ENCODE measurements around the gene ATXN7L3.
"Not testable (repeated sequence)": the region's sequence is repeated elsewhere in the genome, so short reads cannot be mapped to it uniquely, and the experiment has no call there.

ATXN7L3 gene, protein sequence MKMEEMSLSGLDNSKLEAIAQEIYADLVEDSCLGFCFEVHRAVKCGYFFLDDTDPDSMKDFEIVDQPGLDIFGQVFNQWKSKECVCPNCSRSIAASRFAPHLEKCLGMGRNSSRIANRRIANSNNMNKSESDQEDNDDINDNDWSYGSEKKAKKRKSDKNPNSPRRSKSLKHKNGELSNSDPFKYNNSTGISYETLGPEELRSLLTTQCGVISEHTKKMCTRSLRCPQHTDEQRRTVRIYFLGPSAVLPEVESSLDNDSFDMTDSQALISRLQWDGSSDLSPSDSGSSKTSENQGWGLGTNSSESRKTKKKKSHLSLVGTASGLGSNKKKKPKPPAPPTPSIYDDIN

DNA sequence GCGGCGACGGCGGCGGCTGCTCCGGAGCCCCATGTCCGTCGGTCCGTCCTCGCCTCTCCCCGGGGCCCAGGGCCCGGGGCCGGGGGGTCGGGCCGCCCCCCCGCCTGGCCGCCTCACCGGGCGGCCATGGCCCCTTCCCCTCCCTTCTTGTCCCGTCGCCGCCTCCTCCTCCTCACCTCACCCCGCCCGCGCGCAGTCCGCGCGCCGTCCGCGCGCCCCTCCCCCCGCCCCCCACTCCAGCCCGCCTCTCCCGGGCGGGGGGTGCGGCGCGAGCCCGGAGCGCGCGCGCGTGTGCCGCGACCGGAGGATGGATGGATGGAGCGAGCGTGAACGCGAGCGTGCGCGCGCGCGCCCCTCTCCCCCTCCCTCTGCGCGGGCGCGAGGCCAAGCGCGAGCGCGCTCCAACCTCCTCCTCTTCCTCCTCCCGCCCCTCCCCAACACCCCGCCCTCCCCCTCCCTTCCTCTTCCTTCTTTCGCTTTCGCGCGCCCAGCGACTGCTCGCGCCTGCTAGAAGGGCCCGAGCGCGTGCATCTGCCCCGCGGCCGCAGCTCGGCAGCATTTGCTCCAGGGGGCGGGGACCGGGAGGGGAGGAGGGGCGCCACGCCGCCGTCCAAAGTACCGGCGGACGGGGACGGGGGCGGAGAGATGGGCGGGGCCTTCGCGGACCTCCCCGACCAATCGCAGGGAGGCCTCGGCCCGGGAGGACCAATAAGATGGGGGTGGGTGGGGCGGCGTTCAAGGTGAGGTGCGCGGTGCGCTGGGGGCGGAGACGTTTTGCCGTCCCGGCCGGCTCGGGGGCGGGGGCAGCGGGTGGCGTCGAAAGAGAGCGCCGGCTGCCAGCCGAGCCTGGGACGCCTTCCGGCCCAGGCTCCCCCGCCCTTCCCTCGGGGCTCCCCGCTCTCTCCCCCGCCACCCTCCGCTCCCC is at the start of gene ATXN7L3:
ATXN7L3 (minus strand) TSS at position 332 of the 925 bp plus-strand sequence. CDS start 1,814 bp downstream, outside the sequence.
- ChIA-PET CTCF (interaction anchor here (1.4 to 5.1 kb wide), 4 partner anchors 10 to 151 kb away, joined by 5 to 72 read pairs (median 12); no protein-coding TSS in a partner anchor), POLR2A (interaction anchor here (1.5 to 2.0 kb wide), 3 partner anchors 10 to 20 kb away, joined by 5 to 10 read pairs (median 8); partner anchors contain the start of genes TMUB2 and UBTF)
- TF ChIP-seq, protein P1, sequence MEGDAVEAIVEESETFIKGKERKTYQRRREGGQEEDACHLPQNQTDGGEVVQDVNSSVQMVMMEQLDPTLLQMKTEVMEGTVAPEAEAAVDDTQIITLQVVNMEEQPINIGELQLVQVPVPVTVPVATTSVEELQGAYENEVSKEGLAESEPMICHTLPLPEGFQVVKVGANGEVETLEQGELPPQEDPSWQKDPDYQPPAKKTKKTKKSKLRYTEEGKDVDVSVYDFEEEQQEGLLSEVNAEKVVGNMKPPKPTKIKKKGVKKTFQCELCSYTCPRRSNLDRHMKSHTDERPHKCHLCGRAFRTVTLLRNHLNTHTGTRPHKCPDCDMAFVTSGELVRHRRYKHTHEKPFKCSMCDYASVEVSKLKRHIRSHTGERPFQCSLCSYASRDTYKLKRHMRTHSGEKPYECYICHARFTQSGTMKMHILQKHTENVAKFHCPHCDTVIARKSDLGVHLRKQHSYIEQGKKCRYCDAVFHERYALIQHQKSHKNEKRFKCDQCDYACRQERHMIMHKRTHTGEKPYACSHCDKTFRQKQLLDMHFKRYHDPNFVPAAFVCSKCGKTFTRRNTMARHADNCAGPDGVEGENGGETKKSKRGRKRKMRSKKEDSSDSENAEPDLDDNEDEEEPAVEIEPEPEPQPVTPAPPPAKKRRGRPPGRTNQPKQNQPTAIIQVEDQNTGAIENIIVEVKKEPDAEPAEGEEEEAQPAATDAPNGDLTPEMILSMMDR (IDR thresholded peaks at IDR 0.05; ENCODE audit: insufficient read depth, low read length, missing control alignments), result no peak
- peak within 1 kb of the TSS; percentile 79 for H3K4me3 ChIP-seq (ENCODE audit: low read depth, low read length)
- DNase-seq (ENCODE audit: low read depth, low spot score), result peak; percentile 81

DNA sequence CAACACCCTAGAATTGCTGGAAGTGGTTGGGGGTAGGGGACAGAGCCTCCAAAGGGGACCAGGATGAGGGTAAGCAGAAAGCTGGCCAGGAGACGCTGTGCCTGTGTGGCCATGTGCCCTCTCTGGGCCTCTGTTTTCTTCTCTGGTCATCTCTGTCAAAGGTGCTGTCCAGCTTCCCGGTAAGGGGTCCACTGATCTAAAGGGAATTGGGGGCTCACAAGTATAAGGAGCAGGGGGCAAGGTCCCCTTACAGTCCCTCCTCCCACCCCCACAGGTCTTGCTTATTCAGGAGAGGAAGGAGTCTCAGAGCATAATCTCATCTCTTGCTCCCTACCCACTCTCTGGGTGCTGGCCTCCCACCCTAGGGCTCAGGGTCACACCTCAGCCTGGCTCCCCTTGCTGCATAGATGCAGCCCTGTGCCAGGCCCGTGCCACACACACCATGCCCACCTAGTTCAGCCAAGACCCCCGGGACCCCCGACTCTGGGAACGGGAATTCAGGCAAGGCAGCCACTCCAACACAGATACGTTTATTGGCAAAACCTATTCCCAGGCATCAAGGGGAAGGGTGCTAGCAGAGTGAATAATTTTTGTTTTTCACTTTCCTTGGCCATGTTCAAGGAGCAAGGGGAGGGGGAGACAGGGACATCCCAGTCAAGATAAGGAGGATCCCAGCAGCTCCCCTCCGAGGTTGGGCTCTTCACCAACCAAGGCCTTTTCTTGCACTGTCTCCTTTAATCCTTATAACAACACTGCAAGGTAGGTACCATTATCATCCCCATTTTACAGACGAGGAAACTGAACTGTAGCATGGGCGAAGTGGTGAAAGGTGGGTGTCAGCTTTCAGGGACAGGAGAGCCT is 48.4 kb upstream of the ATXN7L3 start:
- ChIA-PET POLR2A (no interaction called here), CTCF (interaction anchor here (1.6 kb wide), 1 partner anchor 26 kb away, joined by 4 read pairs; no protein-coding TSS in a partner anchor)
- TF ChIP-seq, protein P1 (IDR thresholded peaks at IDR 0.05; ENCODE audit: insufficient read depth, low read length, missing control alignments), result no peak
- no peak overlapping the region for H3K4me3 ChIP-seq (ENCODE audit: low read depth, low read length)
- no peak for DNase-seq (ENCODE audit: low read depth, low spot score)

DNA sequence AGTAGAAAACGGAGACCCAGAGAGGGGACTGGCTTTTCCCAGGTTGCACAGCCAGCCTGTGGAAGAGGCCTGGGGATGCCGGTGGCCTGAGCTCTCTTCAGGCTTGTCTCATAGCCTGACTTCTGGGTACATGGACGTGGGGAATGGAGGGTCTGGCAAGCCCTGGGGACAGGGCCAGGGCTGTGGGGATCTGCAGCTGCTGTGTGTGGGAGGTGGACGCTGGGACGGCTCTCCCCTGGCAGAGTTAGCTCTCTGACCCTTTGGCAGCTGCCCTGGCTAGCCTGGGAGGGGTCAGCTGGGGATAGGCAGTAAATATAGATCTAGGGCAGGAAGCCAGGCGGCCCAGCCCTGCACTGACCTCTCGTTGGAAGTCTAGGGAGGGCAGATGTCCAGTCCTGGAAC is 47.8 kb upstream of the ATXN7L3 start:
- DNase-seq (ENCODE audit: low read depth, low spot score), result no peak
- H3K4me3 ChIP-seq (ENCODE audit: low read depth, low read length), result no peak overlapping the region
- CTCF ChIA-PET, result interaction anchor here (1.6 kb wide), 1 partner anchor 26 kb away, joined by 4 read pairs; no protein-coding TSS in a partner anchor
- TF ChIP-seq, protein P1 (IDR thresholded peaks at IDR 0.05; ENCODE audit: insufficient read depth, low read length, missing control alignments), result no peak
- POLR2A ChIA-PET, result no interaction called here

DNA sequence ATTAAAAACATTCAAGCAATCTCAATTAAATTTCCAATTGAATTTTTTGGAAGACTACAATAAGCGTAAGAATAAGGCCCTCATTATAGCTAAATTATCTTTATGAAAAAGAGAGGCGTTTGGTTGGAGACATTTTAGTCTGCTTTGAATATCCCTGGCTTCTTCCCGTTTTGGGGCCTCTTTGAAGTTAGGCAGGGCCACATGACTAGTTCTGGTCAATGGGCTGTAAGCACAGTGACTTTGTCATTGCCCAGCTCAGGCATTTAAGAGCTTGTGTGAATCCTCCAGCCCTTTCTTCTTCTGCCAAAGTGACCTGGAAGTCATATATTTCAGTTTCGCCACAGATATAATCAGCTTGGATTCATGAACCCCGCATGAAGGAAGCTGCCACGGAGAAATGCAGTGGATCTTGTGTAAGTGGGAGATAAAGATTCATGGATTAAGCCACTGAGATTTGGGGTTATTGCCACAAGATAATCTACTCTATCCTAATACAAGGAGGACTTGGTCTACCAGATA is 41.5 kb upstream of the ATXN7L3 start:
- TF ChIP-seq, protein P1 (IDR thresholded peaks at IDR 0.05; ENCODE audit: insufficient read depth, low read length, missing control alignments), result no peak
- H3K4me3 ChIP-seq (ENCODE audit: low read depth, low read length), result no peak overlapping the region
- POLR2A ChIA-PET, result no interaction called here
- no peak for DNase-seq (ENCODE audit: low read depth, low spot score)
- CTCF ChIA-PET, result no interaction called here

DNA sequence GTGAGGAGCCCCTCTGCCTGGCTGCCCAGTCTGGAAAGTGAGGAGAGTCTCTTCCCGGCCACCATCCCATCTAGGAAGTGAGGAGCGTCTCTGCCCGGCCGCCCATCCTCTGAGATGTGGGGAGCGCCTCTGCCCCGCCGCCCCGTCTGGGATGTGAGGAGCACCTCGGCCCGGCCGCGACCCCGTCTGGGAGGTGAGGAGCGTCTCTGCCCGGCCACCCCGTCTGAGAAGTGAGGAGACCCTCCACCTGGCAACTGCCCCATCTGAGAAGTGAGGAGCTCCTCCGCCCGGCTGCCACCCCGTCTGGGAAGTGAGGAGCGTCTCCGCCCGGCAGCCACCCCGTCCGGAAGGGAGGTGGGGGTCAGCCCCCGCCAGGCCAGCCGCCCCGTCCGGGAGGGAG is 38.2 kb upstream of the ATXN7L3 start:
- POLR2A ChIA-PET; DNase-seq (ENCODE audit: low read depth, low spot score); CTCF ChIA-PET; H3K4me3 ChIP-seq (ENCODE audit: low read depth, low read length): not testable (repeated sequence)

DNA sequence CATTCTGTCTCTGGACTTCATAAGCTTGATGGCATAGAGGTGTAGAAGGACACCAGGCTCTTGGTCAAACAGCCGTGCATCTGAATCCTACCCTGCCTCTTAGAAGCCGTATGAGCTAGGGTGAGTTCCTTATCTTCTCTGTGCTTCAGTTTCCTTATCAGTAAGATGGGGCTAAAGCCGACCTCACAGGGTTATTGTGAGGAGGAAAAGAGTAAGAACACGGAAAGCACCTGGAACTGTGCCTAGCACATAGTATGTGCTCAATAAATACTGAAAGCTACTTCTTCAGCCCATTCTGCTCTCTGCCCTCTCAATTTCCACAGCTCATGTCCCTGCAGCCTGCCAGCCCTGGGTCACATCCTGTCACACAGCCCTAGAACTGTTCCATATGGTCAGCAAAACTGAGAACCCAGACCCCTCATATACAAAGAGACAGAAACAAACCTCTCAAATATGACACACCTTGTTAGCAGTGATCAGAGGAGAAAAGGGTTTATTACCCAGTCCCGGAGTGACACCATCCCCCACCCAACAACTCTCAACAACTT is 36.8 kb upstream of the ATXN7L3 start:
- no peak overlapping the region for H3K4me3 ChIP-seq (ENCODE audit: low read depth, low read length)
- POLR2A ChIA-PET, result no interaction called here
- CTCF ChIA-PET, result no interaction called here
- no peak for DNase-seq (ENCODE audit: low read depth, low spot score)
- TF ChIP-seq, protein P1 (IDR thresholded peaks at IDR 0.05; ENCODE audit: insufficient read depth, low read length, missing control alignments), result no peak

All from AG04449 (cell line).